ENCODE measurements around the gene SLC34A2. TPM values are rescaled to one million over a fixed set of nuclear protein-coding genes. Genes with fewer than 3 reads are reported as not detected.

The SLC34A2 gene
- total RNA-seq, 1 donor: not detected

DNA sequence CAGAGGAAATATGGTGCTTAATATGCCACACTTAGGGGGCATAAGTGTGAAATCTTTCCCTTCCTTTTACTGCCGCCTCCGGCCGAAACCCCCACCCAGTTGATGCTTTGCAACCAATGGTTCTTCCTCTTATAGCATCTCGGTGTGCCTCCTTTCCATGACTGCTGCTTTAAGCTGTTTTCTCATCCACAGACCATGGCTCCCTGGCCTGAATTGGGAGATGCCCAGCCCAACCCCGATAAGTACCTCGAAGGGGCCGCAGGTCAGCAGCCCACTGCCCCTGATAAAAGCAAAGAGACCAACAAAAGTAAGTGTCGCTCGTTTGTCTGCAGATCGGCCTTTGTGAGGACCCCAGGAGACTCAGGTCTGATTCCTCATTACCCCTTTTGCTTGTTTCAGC lies 6.7 kb downstream of the SLC34A2 start:
- no peak overlapping the region for H2AFZ ChIP-seq (ENCODE audit: low read length)
- no peak overlapping the region for H3K27ac ChIP-seq (ENCODE audit: low read depth, low read length)
- H3K79me2 ChIP-seq (ENCODE audit: insufficient read depth, low read length): no peaks in the 10 kb centered on the region
- H3K4me3 ChIP-seq (ENCODE audit: insufficient read depth, low read length): no peak overlapping the region
- DNase-seq (ENCODE audit: insufficient read length, low spot score, missing footprints): no peak
- peaks cover 42% of the 10 kb centered on the region for H3K27me3 ChIP-seq (ENCODE audit: insufficient read depth, low read length)
- no peaks in the 10 kb centered on the region for H3K9me3 ChIP-seq (ENCODE audit: low read depth, low read length)
- H3K4me2 ChIP-seq (ENCODE audit: insufficient read depth, low read length): no peak overlapping the region
- TF ChIP-seq, protein P1, sequence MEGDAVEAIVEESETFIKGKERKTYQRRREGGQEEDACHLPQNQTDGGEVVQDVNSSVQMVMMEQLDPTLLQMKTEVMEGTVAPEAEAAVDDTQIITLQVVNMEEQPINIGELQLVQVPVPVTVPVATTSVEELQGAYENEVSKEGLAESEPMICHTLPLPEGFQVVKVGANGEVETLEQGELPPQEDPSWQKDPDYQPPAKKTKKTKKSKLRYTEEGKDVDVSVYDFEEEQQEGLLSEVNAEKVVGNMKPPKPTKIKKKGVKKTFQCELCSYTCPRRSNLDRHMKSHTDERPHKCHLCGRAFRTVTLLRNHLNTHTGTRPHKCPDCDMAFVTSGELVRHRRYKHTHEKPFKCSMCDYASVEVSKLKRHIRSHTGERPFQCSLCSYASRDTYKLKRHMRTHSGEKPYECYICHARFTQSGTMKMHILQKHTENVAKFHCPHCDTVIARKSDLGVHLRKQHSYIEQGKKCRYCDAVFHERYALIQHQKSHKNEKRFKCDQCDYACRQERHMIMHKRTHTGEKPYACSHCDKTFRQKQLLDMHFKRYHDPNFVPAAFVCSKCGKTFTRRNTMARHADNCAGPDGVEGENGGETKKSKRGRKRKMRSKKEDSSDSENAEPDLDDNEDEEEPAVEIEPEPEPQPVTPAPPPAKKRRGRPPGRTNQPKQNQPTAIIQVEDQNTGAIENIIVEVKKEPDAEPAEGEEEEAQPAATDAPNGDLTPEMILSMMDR (IDR thresholded peaks at IDR 0.05; ENCODE audit: extremely low read depth, low read depth, low read length): no peak
- no peaks in the 10 kb centered on the region for H3K36me3 ChIP-seq (ENCODE audit: insufficient read depth, low read length)
- no peaks in the 10 kb centered on the region for H4K20me1 ChIP-seq (ENCODE audit: insufficient read depth, low read length)
- H3K4me1 ChIP-seq (ENCODE audit: insufficient read depth, low read length): no peaks in the 10 kb centered on the region

DNA sequence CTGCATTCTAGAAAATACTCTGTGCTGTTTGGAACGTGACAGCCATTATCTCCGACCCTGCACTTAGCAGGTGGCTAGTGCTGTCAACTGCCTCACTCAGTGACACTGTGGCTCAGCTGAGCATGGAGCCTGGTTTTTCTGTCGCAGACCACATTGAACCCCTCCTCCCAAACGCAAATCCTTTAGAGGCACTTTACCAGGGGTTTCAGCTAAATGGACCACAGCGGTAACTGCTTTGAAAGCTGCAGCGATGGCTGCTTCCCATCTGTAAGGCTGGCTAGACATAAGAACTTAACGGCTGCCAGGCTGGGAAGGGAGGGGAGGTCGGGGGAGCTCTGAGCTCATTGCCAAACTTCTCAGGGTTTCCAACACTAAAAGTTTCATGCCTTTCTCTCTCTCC lies 8.1 kb downstream of the SLC34A2 start:
- TF ChIP-seq, protein P1 (IDR thresholded peaks at IDR 0.05; ENCODE audit: extremely low read depth, low read depth, low read length): no peak
- Histone ChIP-seq H4K20me1 (ENCODE audit: insufficient read depth, low read length) (no peaks in the 10 kb centered on the region), H3K27me3 (ENCODE audit: insufficient read depth, low read length) (peaks cover 34% of the 10 kb centered on the region), H3K36me3 (ENCODE audit: insufficient read depth, low read length) (no peaks in the 10 kb centered on the region), H3K4me3 (ENCODE audit: insufficient read depth, low read length) (no peak overlapping the region), H3K79me2 (ENCODE audit: insufficient read depth, low read length) (no peaks in the 10 kb centered on the region), H3K4me1 (ENCODE audit: insufficient read depth, low read length) (no peaks in the 10 kb centered on the region), H3K9me3 (ENCODE audit: low read depth, low read length) (no peaks in the 10 kb centered on the region), H3K27ac (ENCODE audit: low read depth, low read length) (no peak overlapping the region), H3K4me2 (ENCODE audit: insufficient read depth, low read length) (no peak overlapping the region), H2AFZ (ENCODE audit: low read length) (no peak overlapping the region)
- DNase-seq (ENCODE audit: insufficient read length, low spot score, missing footprints): no peak

DNA sequence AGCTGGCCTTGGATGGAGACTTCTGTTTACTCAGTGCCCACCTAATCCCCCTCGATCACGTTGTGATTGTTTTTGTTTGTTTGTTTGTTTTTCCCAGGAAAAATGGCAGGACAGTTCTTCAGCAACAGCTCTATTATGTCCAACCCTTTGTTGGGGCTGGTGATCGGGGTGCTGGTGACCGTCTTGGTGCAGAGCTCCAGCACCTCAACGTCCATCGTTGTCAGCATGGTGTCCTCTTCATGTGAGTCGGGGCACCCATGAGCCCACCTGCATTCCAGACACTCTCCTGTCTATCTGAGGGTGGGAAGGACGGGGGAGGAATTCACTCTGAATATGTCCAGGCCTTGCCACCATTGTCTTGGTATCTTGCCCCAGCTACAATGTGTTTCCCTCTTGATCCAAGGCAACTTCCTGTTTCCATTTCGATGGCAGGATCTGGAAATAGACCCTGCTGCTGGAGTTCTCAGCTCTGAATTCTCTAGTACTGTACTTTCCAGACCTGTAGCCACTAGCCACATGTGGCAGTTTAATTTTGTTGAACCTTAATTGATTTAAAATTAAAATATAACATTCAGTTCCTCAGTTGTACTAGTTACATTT lies 10.5 kb downstream of the SLC34A2 start:
- Histone ChIP-seq H4K20me1 (ENCODE audit: insufficient read depth, low read length) (no peaks in the 10 kb centered on the region), H3K79me2 (ENCODE audit: insufficient read depth, low read length) (no peaks in the 10 kb centered on the region), H3K27me3 (ENCODE audit: insufficient read depth, low read length) (peaks cover 29% of the 10 kb centered on the region), H3K9me3 (ENCODE audit: low read depth, low read length) (no peaks in the 10 kb centered on the region), H3K36me3 (ENCODE audit: insufficient read depth, low read length) (no peaks in the 10 kb centered on the region), H3K4me1 (ENCODE audit: insufficient read depth, low read length) (no peaks in the 10 kb centered on the region), H3K27ac (ENCODE audit: low read depth, low read length) (no peak overlapping the region), H3K4me2 (ENCODE audit: insufficient read depth, low read length) (no peak overlapping the region), H3K4me3 (ENCODE audit: insufficient read depth, low read length) (no peak overlapping the region), H2AFZ (ENCODE audit: low read length) (no peak overlapping the region)
- no peak for DNase-seq (ENCODE audit: insufficient read length, low spot score, missing footprints)
- TF ChIP-seq, protein P1 (IDR thresholded peaks at IDR 0.05; ENCODE audit: extremely low read depth, low read depth, low read length): no peak

DNA sequence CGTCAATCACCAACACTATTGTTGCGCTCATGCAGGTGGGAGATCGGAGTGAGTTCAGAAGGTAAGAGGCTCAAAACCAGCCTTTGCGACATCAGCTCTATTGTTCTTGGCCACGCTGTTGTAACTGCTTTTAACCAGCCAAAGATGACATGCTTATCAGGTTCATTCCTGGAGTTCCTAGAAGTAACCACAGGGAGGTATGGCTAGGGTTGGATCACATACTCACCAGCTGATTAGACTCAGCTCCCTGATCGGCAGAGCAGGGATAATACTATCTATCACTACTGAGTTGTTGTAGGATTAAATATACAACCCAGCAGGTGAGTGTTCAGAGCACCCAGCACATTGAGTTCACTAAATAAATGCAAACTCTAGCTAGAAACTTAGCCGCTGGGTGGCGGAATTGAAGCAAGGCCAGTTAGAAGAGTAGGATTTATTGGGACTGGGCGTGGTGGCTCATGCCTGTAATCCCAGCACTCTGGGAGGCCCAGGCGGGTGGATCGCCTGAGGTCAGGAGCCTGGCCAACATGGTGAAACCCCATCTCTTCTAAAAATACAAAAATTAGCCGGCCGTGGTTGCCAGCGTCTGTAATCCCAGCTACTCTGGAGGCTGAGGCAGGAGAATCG lies 12.4 kb downstream of the SLC34A2 start:
- H4K20me1 ChIP-seq (ENCODE audit: insufficient read depth, low read length): no peaks in the 10 kb centered on the region

More for the DNA sequence above, 12.4 kb downstream of the SLC34A2 start:
- Histone ChIP-seq H3K27me3 (ENCODE audit: insufficient read depth, low read length) (peaks cover 24% of the 10 kb centered on the region), H3K4me1 (ENCODE audit: insufficient read depth, low read length) (no peaks in the 10 kb centered on the region), H3K4me3 (ENCODE audit: insufficient read depth, low read length) (no peak overlapping the region), H3K36me3 (ENCODE audit: insufficient read depth, low read length) (no peaks in the 10 kb centered on the region), H2AFZ (ENCODE audit: low read length) (no peak overlapping the region), H3K4me2 (ENCODE audit: insufficient read depth, low read length) (no peak overlapping the region), H3K9me3 (ENCODE audit: low read depth, low read length) (no peaks in the 10 kb centered on the region), H3K27ac (ENCODE audit: low read depth, low read length) (no peak overlapping the region), H3K79me2 (ENCODE audit: insufficient read depth, low read length) (no peaks in the 10 kb centered on the region)
- TF ChIP-seq, protein P1 (IDR thresholded peaks at IDR 0.05; ENCODE audit: extremely low read depth, low read depth, low read length): no peak
- no peak for DNase-seq (ENCODE audit: insufficient read length, low spot score, missing footprints)

Measured in osteoblast (primary cell).